Measurements from ENCODE around the gene RPS3A. TPM values are rescaled to one million over a fixed set of nuclear protein-coding genes. Genes with fewer than 3 reads are reported as not detected.

Gene RPS3A
- total and polyA plus RNA-seq, 9 of the 15 experiments (the other 6 are each of a cell fraction or from before 2014, with no cell fraction given) = 2,102 to 5,488 (median 3,554) TPM

GRCh38 chr4:151099229-151099975, at the start of gene RPS3A (continued):
- TF ChIP-seq ZNF639 (CRISPR knock-in tag; conservative IDR thresholded peaks at IDR 0.05 in 1 of 2, IDR thresholded peaks at IDR 0.05 in 1 of 2) = peak in 1 of 2 experiments; percentile 72; a peak in 2 of 4 replicates
- peak; percentile 24; the same call in 1 of the 2 replicates for TF ChIP-seq ZFP91 (CRISPR knock-in tag; IDR thresholded peaks at IDR 0.05)
- TF ChIP-seq TEAD2 (tag; IDR thresholded peaks at IDR 0.05) = peak; percentile 77
- TF ChIP-seq KAT8 (IDR thresholded peaks at IDR 0.05; ENCODE audit: low read depth) = 0 out of 2 replicates have a peak, but pooled peaks have one; percentile 42
- TF ChIP-seq DPF2 (IDR thresholded peaks at IDR 0.05) = peak; percentile 32; the same call in 1 of the 2 replicates
- TF ChIP-seq NR2C1 (IDR thresholded peaks at IDR 0.05) = peak; percentile 99
- TF ChIP-seq NR2C1 (tag; IDR thresholded peaks at IDR 0.05) = peak; percentile 100
- peak; percentile 91 for TF ChIP-seq HMGXB4 (CRISPR knock-in tag; IDR thresholded peaks at IDR 0.05)
- TF ChIP-seq ZNF740 (CRISPR knock-in tag; IDR thresholded peaks at IDR 0.05) = 0 out of 2 replicates have a peak, but pooled peaks have one; percentile 17
- no peak for TF ChIP-seq ZNF740 (tag; IDR thresholded peaks at IDR 0.05)
- peak in 1 of 2 experiments; percentile 47 for TF ChIP-seq AFF1 (IDR thresholded peaks at IDR 0.05; ENCODE audit: low read depth in 1 of 2, partially characterized antibody in 2 of 2)
- TF ChIP-seq HLTF (IDR thresholded peaks at IDR 0.05) = peak; percentile 32
- peak; percentile 88 for TF ChIP-seq CXXC5 (CRISPR knock-in tag; IDR thresholded peaks at IDR 0.05)
- peak; percentile 100 for TF ChIP-seq POLR2G (IDR thresholded peaks at IDR 0.05; ENCODE audit: low read depth, low read length)
- peak; percentile 72 for TF ChIP-seq NFATC3 (IDR thresholded peaks at IDR 0.05)
- TF ChIP-seq CBX5 (IDR thresholded peaks at IDR 0.05; ENCODE audit: borderline replicate concordance, low read depth) = peak; percentile 27; the same call in 1 of the 2 replicates
- no peak for TF ChIP-seq ZKSCAN3 (CRISPR knock-in tag; IDR thresholded peaks at IDR 0.05)
